DND-41 (cell line): Measurements from ENCODE around the gene ATP1A2.

Experiments used
- ATAC-seq: fragments of 200-7000 bp; cut with Tn5 transposase; 3 replicates; pipeline ENCODE4 v1.9.1; 2021; ENCODE audit warnings: low read depth; ENCODE audit not compliant: insufficient read depth
- DNase-seq: peaks from one replicate; pipeline ENCODE4 v3.0.0-alpha.2; 2020
- H2AFZ ChIP-seq: 2 replicates; pipeline ENCODE4 v1.6.0; 2012; ENCODE audit warnings: low read depth, low read length
- H3K27ac ChIP-seq: 2 replicates; pipeline ENCODE4 v1.5.1; 2012; ENCODE audit warnings: low read length, inconsistent platforms
- H3K27me3 ChIP-seq: fragments of 200-600 bp; sonication (generic); 2 replicates; pipeline ENCODE4 v1.6.0; 2012; ENCODE audit warnings: low read length, mild to moderate bottlenecking, inconsistent platforms; ENCODE audit not compliant: insufficient read depth, poor library complexity
- H3K36me3 ChIP-seq: 2 replicates; pipeline ENCODE4 v1.5.1; 2012; ENCODE audit warnings: low read length, inconsistent platforms; ENCODE audit not compliant: insufficient read depth
- H3K4me1 ChIP-seq: 2 replicates; pipeline ENCODE4 v1.5.1; 2012; ENCODE audit warnings: mild to moderate bottlenecking, low read length; ENCODE audit not compliant: insufficient read depth
- H3K4me2 ChIP-seq: 2 replicates; pipeline ENCODE4 v1.6.0; 2012; ENCODE audit warnings: mild to moderate bottlenecking, moderate library complexity, low read length, inconsistent platforms; ENCODE audit not compliant: insufficient read depth
- H3K4me3 ChIP-seq, 2 experiments: fragments of 200-600 bp in 1 of 2; shearing (Covaris generic) in 1 of 2; 2 replicates each; pipeline ENCODE4 v1.5.1; 2012 to 2016; ENCODE audit warnings: inconsistent platforms in 2 of 2, low read length in 2 of 2, mild to moderate bottlenecking in 2 of 2, low read depth in 1 of 2, moderate library complexity in 1 of 2
- H3K79me2 ChIP-seq: 2 replicates; pipeline ENCODE4 v1.6.0; 2012; ENCODE audit warnings: low read length, inconsistent platforms; ENCODE audit not compliant: insufficient read depth
- H3K9ac ChIP-seq: 2 replicates; pipeline ENCODE4 v1.6.0; 2012; ENCODE audit warnings: low read depth, mild to moderate bottlenecking, inconsistent platforms, low read length, moderate library complexity
- H3K9me3 ChIP-seq: 2 replicates; pipeline ENCODE4 v1.5.1; 2012; ENCODE audit warnings: low read length, moderate library complexity, mild to moderate bottlenecking, inconsistent platforms; ENCODE audit not compliant: insufficient read depth, severe bottlenecking
- H4K20me1 ChIP-seq: 2 replicates; pipeline ENCODE4 v1.6.0; 2012; ENCODE audit warnings: low read length; ENCODE audit not compliant: insufficient read depth
- EZH2 ChIP-seq: IDR thresholded peaks from 3 replicates; pipeline ENCODE4 v1.6.1; 2012; ENCODE audit warnings: borderline replicate concordance, low read depth, mild to moderate bottlenecking, moderate library complexity, low read length, inconsistent platforms; ENCODE audit not compliant: severe bottlenecking
- TF ChIP-seq, protein P1 (sequence below): IDR thresholded peaks from 2 replicates; pipeline ENCODE4 v1.5.1; 2012; ENCODE audit warnings: borderline replicate concordance, low read length, moderate library complexity, mild to moderate bottlenecking; ENCODE audit not compliant: poor library complexity, severe bottlenecking; ENCODE audit errors: extremely low read depth

Gene ATP1A2

DNA sequence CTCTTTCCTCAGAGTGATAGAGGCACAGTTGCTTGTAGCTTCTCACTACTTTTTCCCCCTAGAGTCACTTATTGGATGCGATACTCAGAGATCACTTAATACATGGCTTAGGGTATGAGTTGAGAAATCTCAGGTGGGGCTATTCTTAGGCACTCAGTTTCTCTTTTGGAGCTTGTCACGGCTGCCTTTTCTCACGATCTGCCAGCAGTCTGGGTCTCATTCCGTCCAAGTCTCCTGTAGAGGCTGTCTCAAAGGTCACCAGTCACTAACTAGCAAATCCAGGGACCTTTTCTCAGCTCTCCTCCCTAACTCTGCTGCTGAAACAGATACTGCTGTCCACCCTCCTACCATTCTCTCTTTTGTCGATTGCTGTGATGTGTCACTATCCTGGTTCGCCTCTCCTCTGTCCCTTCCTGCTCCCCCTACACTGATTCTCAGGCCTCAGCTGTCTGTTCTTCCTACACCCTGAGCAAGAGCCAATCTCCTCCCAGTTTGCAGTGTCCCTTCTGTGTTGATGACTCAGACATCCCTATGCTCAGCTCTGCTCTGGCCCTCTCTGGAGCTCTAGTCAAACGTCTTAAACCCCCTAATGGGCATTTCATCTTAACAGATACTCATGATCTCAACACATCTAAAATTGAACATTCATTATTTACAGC, 12.4 kb downstream of the ATP1A2 start:
- Histone ChIP-seq H3K27ac (no peak overlapping the region), H3K4me2 (no peak overlapping the region), H3K9ac (no peak overlapping the region), H2AFZ (no peak overlapping the region), H3K79me2 (no peaks in the 10 kb centered on the region), H3K4me1 (no peaks in the 10 kb centered on the region), H3K36me3 (no peaks in the 10 kb centered on the region), H3K27me3 (peaks cover 21% of the 10 kb centered on the region), H3K9me3 (no peaks in the 10 kb centered on the region), H3K4me3 (no peak overlapping the region), H4K20me1 (no peaks in the 10 kb centered on the region)
- no peak for ATAC-seq
- no peak for TF ChIP-seq EZH2
- TF ChIP-seq, protein P1, sequence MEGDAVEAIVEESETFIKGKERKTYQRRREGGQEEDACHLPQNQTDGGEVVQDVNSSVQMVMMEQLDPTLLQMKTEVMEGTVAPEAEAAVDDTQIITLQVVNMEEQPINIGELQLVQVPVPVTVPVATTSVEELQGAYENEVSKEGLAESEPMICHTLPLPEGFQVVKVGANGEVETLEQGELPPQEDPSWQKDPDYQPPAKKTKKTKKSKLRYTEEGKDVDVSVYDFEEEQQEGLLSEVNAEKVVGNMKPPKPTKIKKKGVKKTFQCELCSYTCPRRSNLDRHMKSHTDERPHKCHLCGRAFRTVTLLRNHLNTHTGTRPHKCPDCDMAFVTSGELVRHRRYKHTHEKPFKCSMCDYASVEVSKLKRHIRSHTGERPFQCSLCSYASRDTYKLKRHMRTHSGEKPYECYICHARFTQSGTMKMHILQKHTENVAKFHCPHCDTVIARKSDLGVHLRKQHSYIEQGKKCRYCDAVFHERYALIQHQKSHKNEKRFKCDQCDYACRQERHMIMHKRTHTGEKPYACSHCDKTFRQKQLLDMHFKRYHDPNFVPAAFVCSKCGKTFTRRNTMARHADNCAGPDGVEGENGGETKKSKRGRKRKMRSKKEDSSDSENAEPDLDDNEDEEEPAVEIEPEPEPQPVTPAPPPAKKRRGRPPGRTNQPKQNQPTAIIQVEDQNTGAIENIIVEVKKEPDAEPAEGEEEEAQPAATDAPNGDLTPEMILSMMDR = no peak
- no peak for DNase-seq

DNA sequence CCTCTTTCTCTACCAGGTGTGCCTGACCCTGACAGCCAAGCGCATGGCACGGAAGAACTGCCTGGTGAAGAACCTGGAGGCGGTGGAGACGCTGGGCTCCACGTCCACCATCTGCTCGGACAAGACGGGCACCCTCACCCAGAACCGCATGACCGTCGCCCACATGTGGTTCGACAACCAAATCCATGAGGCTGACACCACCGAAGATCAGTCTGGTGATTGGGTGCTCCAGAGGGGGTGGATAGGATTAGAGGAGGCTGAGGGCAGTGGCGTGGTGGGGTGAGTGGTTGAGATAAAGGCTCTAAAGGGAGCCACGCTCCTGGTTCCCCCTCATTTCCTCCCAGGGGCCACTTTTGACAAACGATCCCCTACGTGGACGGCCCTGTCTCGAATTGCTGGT, 13.1 kb downstream of the ATP1A2 start:
- Histone ChIP-seq H3K27ac (no peak overlapping the region), H3K79me2 (no peaks in the 10 kb centered on the region), H3K36me3 (no peaks in the 10 kb centered on the region), H3K27me3 (peaks cover 23% of the 10 kb centered on the region), H3K9ac (no peak overlapping the region), H2AFZ (no peak overlapping the region), H4K20me1 (no peaks in the 10 kb centered on the region), H3K9me3 (no peaks in the 10 kb centered on the region), H3K4me2 (no peak overlapping the region), H3K4me1 (no peaks in the 10 kb centered on the region), H3K4me3 (no peak overlapping the region)
- TF ChIP-seq EZH2 = no peak
- TF ChIP-seq, protein P1 = no peak
- ATAC-seq (no peak), DNase-seq (no peak)

DNA sequence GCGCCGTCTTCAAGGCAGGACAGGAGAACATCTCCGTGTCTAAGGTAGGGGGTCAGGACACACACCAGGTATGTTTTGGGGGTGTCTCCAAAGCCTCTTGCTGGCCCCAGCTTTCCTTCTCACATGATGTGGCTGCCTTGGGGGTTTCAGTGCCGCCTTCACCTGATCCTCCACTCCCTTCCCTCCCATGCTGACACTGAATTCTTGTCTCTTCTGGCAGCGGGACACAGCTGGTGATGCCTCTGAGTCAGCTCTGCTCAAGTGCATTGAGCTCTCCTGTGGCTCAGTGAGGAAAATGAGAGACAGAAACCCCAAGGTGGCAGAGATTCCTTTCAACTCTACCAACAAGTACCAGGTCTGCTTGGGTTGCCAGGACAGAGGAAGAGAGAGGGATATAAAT, 13.5 kb downstream of the ATP1A2 start:
- Histone ChIP-seq H3K36me3 (no peaks in the 10 kb centered on the region), H3K4me3 (no peak overlapping the region), H3K4me1 (no peaks in the 10 kb centered on the region), H3K9me3 (no peaks in the 10 kb centered on the region), H2AFZ (no peak overlapping the region), H3K4me2 (no peak overlapping the region), H3K9ac (no peak overlapping the region), H4K20me1 (no peaks in the 10 kb centered on the region), H3K27me3 (peaks cover 21% of the 10 kb centered on the region), H3K27ac (no peak overlapping the region), H3K79me2 (no peaks in the 10 kb centered on the region)
- DNase-seq (no peak), ATAC-seq (no peak)
- no peak for TF ChIP-seq EZH2
- TF ChIP-seq, protein P1 = no peak
